Measurements from ENCODE around the gene AAR2.

Gene AAR2

GRCh38 chr20:36218380-36219064, 17.8 kb upstream of the AAR2 start:
- no peak for DNase-seq

DNA sequence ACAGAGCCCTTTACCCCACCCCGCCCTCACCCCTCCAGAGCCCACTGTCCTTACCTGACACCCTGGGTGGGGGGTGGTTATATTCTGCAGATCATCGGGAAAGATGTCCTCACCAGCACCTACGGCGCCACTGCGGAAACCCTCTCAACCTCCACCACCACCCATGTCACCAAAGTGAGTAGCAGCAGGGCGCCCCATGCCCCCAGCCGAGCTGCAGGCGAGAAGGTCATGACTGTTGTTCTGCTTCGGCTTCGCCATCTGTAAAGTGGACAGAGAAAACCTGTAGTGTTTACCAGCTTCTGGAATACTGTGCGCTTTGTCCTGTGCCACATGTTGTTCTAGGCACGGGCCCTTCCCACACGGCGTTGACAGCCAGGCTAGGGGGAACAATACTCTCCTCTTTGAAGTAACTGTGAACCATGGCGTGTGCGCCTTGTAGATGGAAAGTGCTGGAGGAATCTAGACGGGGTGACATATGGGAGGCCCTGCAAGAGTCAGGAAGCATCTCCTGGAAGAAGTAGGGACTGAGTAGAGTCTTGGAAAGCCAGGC, 16.5 kb upstream of the AAR2 start:
- DNase-seq: no peak

- DNase-seq: no peak
Observed at GRCh38 chr20:36225666-36226065, 10.6 kb upstream of the AAR2 start.

- DNase-seq: no peak
Observed at GRCh38 chr20:36228770-36229169, 7.5 kb upstream of the AAR2 start.

DNA sequence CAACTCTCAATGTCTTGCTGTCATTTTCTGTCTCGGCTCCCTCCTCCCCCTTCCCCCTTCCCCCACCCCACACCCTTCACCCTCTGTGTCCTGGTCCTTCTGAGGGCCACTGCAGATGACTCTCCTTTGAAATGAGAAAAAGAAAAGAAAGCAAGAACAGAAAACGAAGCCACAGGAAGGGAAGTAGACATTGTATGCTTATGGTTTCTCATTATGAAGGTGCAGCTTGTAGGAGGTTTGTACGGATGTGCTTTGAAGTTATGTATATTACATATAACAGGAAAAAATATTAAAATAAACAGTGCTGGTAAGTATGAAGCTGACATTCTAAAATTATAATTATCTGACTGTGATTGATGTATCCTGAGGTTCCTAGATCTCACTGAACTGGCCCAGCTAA, 6.3 kb upstream of the AAR2 start:
- DNase-seq: no peak

- no peak for DNase-seq
Observed at GRCh38 chr20:36231331-36231730, 4.9 kb upstream of the AAR2 start.

DNA sequence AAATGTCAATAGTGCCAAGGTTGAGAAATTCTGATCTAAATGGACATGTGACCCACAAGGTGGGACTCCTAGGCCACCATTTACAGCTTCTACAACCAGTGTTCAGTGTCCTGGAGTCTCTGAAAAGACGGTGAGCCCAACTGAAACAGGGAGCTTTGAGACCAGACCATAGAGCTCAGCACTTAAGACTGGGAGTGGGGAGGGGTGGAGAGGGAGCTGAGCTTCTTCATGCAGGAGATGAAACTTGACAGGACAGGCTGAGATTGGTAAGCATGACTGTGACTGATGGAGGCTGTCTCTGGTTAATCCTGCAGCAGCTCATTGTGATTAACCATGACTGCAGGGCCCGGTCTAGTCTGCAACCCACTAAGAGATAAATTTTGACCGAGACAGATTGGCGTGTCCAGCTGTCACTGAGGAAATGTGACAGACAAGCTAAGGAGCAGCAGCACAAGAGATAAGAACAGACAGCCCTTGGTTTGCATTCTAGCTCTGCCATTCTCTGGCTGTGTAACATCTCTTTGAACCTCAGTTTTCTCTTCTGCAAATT, 1.4 kb upstream of the AAR2 start:
- no peak for DNase-seq

- no peak for DNase-seq
Observed at GRCh38 chr20:36236786-36237121, 476 bp downstream of the AAR2 start.

- DNase-seq: no peak
Observed at GRCh38 chr20:36237477-36237876, 1.2 kb downstream of the AAR2 start.

- DNase-seq: no peak
Observed at GRCh38 chr20:36238153-36238552, 1.9 kb downstream of the AAR2 start.

DNA sequence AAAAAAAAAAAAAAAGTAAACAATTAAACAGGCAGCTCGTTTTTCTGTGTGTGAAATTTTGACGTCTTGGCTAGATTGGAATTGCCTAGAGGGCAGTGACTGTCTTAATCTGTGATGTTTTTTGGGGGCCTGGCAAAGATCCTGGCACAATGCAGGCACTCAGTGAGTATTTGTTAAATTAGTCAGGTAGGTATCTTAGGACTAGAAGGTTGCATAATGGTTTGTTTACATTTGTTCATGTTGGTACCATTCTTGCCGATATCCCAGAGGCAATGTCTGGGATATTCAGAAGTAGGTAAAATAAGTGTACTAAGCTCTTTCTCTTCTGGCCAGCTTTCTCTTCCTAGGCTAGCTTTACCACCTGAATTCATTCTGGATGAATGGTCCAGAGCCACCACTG, 2.5 kb downstream of the AAR2 start:
- DNase-seq: no peak

GRCh38 chr20:36240076-36240475, 3.8 kb downstream of the AAR2 start:
- DNase-seq: no peak

DNA sequence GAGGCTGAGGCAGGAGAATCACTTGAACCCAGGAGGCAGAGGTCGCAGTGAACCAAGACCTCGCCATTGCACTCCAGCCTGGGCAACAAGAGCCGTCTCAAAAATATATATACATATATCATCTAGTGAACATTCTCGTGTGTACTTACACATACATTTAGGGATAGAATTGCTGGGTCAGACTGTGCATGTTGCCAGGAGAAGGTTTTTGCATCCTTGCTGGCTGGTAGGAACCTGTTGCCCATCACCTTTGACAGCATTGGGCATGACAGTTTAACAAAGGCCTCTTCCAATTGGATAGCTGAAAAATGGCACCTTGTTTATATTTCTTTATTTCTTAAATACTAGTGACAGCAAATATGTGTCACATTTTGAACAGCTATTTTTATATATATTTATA, 5.4 kb downstream of the AAR2 start:
- DNase-seq: no peak

DNA sequence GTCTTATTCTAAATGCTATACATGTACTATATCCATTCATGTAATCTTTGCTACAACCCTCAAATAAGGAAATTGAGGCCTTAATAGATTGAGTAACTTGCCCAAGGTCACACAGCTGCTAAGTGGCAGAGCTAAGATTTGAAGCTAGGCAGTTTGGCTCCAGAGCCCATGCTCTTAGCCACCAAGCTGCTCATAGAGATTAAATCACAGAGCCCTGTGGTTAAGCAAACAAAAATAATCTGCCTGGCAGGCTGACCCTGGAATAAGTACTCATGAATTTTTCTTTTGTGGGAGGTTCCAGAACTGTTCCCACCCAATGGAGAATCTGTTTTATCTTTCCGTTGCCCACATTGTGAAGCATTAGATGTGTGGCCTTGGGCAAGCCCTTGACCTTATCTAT, 7.4 kb downstream of the AAR2 start:
- no peak for DNase-seq

DNA sequence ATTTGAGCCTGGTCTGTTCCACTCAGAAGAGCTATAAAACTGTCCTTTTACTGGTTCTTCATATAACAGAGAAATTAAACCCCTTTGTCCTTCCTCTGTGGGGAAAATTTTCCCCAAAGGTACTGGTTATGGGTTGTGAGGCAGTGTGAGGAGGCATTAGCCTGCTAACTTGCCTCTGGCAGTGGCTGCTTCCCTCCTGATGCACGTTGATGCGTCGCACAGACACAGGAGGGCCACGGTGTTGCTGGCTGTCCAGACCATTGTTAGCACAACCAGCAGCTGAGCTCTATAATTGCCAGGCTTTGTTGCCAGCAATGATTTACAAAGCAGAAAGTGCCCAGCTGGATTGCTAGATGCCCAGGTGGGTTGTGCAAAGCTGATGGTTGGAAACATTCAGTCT, 10.1 kb downstream of the AAR2 start:
- no peak for DNase-seq

DNA sequence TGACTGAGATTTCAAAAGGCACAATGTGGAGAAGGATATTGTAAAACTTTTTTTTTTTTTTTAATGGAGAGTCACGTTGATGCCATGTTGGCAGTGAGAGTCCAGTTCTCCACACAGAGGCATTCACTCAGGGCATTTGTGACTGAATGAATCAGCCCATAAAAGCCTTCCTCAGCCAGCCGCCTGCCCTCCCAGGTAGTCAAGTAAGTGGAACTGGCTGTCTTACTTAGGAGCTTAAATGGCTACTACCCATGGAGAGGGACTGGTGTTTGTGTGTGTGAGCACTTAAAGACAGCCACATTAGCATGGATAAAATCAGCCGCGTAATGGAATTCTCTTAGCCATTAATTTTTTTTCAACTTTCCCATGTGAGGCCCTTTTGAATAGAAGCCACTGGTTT, 12.6 kb downstream of the AAR2 start:
- DNase-seq: no peak

- DNase-seq: no peak
Observed at GRCh38 chr20:36249450-36249849, 13.2 kb downstream of the AAR2 start.

DNA sequence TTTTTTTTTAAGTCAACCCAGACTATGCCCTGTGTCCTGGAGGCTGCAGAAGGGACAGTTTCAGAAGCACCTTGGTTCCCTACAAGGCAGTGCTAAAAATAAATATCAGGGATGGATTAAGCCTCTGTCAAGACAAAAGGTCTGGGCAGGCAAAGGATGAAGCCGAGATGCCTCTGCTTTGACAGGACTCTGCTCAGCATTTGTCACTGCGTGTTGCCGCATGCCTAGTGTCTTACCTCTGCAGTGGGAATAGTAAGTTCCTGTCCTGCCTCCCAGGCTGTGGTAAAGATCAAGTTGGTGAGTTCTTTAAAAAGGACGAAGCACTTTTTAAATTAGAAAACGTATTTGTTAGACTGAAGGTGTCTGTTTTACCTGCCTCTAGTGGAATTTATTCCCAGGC, 15.1 kb downstream of the AAR2 start:
- DNase-seq: no peak

DNA sequence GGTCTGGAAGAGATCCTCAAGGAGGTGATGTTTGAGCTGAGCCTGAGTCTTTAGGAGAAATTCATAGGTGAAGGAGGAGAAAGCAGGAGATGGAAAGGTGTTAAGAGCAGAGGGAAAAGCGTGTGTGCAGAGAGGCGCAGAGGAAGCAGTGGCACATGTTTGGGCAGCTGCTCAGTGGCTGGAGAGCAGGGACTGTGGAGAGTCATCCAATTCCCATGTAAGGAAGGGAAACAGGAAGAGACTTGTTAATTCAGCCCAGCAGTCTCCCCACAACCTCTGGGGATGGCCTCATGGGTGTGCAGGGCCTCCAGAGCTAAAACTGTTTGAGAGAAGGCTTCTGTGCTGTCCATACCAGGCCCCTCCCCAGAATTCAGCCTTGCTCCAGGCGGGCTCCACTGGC, 16.2 kb downstream of the AAR2 start:
- no peak for DNase-seq

GRCh38 chr20:36253036-36253435, 16.8 kb downstream of the AAR2 start:
- DNase-seq: no peak

DNA sequence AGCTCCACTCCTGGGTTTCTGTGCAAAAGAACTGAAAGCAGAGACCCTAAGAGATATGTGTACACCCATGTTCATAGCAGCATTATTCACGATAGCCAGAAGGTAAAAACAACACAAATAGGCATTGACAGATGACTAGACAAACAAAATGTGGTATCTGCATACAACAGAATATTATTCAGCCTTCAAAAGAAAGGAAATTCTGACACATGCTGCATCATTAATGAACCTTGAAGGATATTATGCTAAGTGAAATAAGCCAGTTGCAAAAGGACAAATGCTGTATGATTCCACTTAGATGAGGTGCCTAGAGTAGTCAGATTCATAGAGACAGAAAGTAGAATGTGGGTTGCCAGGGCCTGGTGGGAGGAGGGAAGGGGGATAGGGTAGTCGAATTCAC, 17.8 kb downstream of the AAR2 start:
- DNase-seq: no peak

DNA sequence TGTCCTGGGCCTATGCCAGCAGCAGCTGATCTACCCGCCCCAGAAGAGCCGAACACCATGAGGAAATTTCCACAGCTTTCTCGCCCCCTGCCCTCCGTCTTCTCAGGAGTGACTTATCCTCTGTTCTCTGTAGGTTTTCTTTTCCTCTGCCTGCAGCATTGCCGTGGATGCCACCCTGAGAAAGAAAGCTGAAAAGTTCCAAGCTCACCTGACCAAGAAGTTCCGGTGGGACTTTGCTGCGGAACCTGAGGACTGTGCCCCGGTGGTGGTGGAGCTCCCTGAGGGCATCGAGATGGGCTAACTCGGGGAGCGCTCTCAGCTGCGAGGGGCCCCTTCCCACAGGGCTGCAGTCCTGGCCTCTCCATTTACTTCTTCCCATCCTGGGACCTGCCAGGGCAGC, 19.2 kb downstream of the AAR2 start:
- DNase-seq: no peak

- no peak for DNase-seq
Observed at GRCh38 chr20:36259177-36260061, 23.1 kb downstream of the AAR2 start.

- no peak for DNase-seq
Observed at GRCh38 chr20:36260316-36260715, 24.0 kb downstream of the AAR2 start.

Measured in activated gamma-delta T cell treated with Interleukin-2 at 50 U/mL for 16 hours (primary cell).